Astrocyte (in vitro differentiated cells and primary cell): ENCODE data around the gene NPAS3. TPM values are rescaled to one million over a fixed set of nuclear protein-coding genes. Genes with fewer than 3 reads are reported as not detected.
A peak's percentile ranks its signal among the peaks of the same experiment; 100 is the strongest.

Source experiments
- DNase-seq: peaks from one replicate; pipeline ENCODE4 v3.0.0-alpha.2; 2010; ENCODE audit warnings: low read depth
- FAIRE-seq: peaks from 2 replicates; lab custom pipeline; 2011; peaks lifted over from hg19 to GRCh38; lab: Jason Lieb, UNC
- H2AFZ ChIP-seq: 2 replicates; pipeline ENCODE4 v1.6.0; 2012; ENCODE audit warnings: low read depth, low read length, inconsistent platforms
- H3K27ac ChIP-seq: 2 replicates; pipeline ENCODE4 v1.5.1; 2011; ENCODE audit warnings: low read depth, low read length, inconsistent platforms
- H3K27me3 ChIP-seq: 2 replicates; pipeline ENCODE4 v1.6.0; 2011; ENCODE audit warnings: low read length, inconsistent platforms; ENCODE audit not compliant: insufficient read depth
- H3K36me3 ChIP-seq: 2 replicates; pipeline ENCODE4 v1.5.1; 2011; ENCODE audit warnings: low read length, inconsistent platforms; ENCODE audit not compliant: insufficient read depth
- H3K4me1 ChIP-seq: 2 replicates; pipeline ENCODE4 v1.5.1; 2011; ENCODE audit warnings: low read length, inconsistent platforms; ENCODE audit not compliant: insufficient read depth
- H3K4me2 ChIP-seq: 2 replicates; pipeline ENCODE4 v1.6.0; 2012; ENCODE audit warnings: low read length, inconsistent platforms
- H3K4me3 ChIP-seq: 2 replicates; pipeline ENCODE4 v1.5.1; 2011; ENCODE audit warnings: low read depth, mild to moderate bottlenecking, low read length, inconsistent platforms; ENCODE audit not compliant: insufficient read depth
- H3K79me2 ChIP-seq: 2 replicates; pipeline ENCODE4 v1.6.0; 2012; ENCODE audit warnings: mild to moderate bottlenecking, low read length, inconsistent platforms; ENCODE audit not compliant: insufficient read depth
- H3K9ac ChIP-seq: 2 replicates; pipeline ENCODE4 v1.6.0; 2012; ENCODE audit warnings: mild to moderate bottlenecking, low read length, inconsistent platforms
- H3K9me3 ChIP-seq: 2 replicates; pipeline ENCODE4 v1.5.1; 2012; ENCODE audit warnings: low read depth, mild to moderate bottlenecking, low read length, inconsistent platforms; ENCODE audit not compliant: insufficient read depth
- H4K20me1 ChIP-seq: 2 replicates; pipeline ENCODE4 v1.6.0; 2012; ENCODE audit warnings: low read length, inconsistent platforms; ENCODE audit not compliant: insufficient read depth
- H3K27ac Mint-ChIP-seq: one replicate; pipeline ENCODE4 v1.8.0; 2021; ENCODE audit warnings: mild to moderate bottlenecking, mixed read lengths; ENCODE audit not compliant: unreplicated experiment
- H3K27me3 Mint-ChIP-seq: one replicate; pipeline ENCODE4 v1.8.0; 2021; ENCODE audit warnings: low read depth, mixed read lengths; ENCODE audit not compliant: unreplicated experiment
- H3K36me3 Mint-ChIP-seq: one replicate; pipeline ENCODE4 v1.8.0; 2021; ENCODE audit warnings: low read depth, mixed read lengths; ENCODE audit not compliant: unreplicated experiment
- H3K4me1 Mint-ChIP-seq: one replicate; pipeline ENCODE4 v1.8.0; 2021; ENCODE audit warnings: low read depth, mixed read lengths; ENCODE audit not compliant: unreplicated experiment
- H3K4me3 Mint-ChIP-seq: one replicate; pipeline ENCODE4 v1.8.0; 2021; ENCODE audit warnings: mild to moderate bottlenecking, moderate library complexity, mixed read lengths; ENCODE audit not compliant: unreplicated experiment
- H3K9me3 Mint-ChIP-seq: one replicate; pipeline ENCODE4 v1.8.0; 2021; ENCODE audit warnings: mild to moderate bottlenecking, mixed read lengths; ENCODE audit not compliant: unreplicated experiment
- CTCF ChIP-seq: IDR thresholded peaks from 2 replicates; pipeline ENCODE4 v1.5.1; 2011; ENCODE audit warnings: low read depth, mild to moderate bottlenecking, inconsistent platforms, low read length, moderate library complexity; ENCODE audit not compliant: insufficient read depth
- EZH2 ChIP-seq: IDR thresholded peaks from 2 replicates; pipeline ENCODE4 v1.6.1; 2012; ENCODE audit warnings: mild to moderate bottlenecking, low read length, inconsistent platforms; ENCODE audit not compliant: insufficient read depth
- total RNA-seq: library from RNA; stranded (reverse); gene quantifications from 2 replicates; pipeline ENCODE4 v1.2.1, GENCODE V29; 2021

Gene NPAS3
- total RNA-seq, 1 donor from 2014 or later: 2.6 TPM

GRCh38 chr14:33461036-33461435 is 522.4 kb downstream of the NPAS3 start:
- Histone ChIP-seq H3K4me2 (no peak overlapping the region), H3K9ac (no peak overlapping the region), H3K4me1 (peaks cover 1% of the 10 kb centered on the region), H3K9me3 (no peaks in the 10 kb centered on the region), H2AFZ (no peak overlapping the region), H3K79me2 (no peaks in the 10 kb centered on the region), H3K36me3 (no peaks in the 10 kb centered on the region), H3K27ac (no peak overlapping the region), H3K4me3 (no peak overlapping the region), H4K20me1 (no peaks in the 10 kb centered on the region), H3K27me3 (no peaks in the 10 kb centered on the region)
- FAIRE-seq (no peak), DNase-seq (no peak)
- peaks cover 3% of the 10 kb centered on the region for H3K27me3 Mint-ChIP-seq
- TF ChIP-seq EZH2 (no peak), CTCF (no peak)
- H3K4me3 Mint-ChIP-seq: no peak overlapping the region
- no peak overlapping the region for H3K27ac Mint-ChIP-seq
- H3K4me1 Mint-ChIP-seq: peaks cover 9% of the 10 kb centered on the region
- no peaks in the 10 kb centered on the region for H3K9me3 Mint-ChIP-seq
- H3K36me3 Mint-ChIP-seq: no peaks in the 10 kb centered on the region

GRCh38 chr14:33463731-33464130 is 525.1 kb downstream of the NPAS3 start:
- Histone ChIP-seq H3K4me2 (no peak overlapping the region), H3K27ac (no peak overlapping the region), H3K36me3 (no peaks in the 10 kb centered on the region), H3K27me3 (no peaks in the 10 kb centered on the region), H4K20me1 (no peaks in the 10 kb centered on the region), H3K79me2 (no peaks in the 10 kb centered on the region), H3K9ac (no peak overlapping the region), H3K4me3 (no peak overlapping the region), H3K9me3 (no peaks in the 10 kb centered on the region), H3K4me1 (peaks cover 6% of the 10 kb centered on the region), H2AFZ (no peak overlapping the region)
- Mint-ChIP-seq H3K36me3 (no peaks in the 10 kb centered on the region), H3K27ac (no peak overlapping the region), H3K4me3 (no peak overlapping the region), H3K4me1 (peaks cover 11% of the 10 kb centered on the region), H3K9me3 (no peaks in the 10 kb centered on the region), H3K27me3 (peaks cover 3% of the 10 kb centered on the region)
- FAIRE-seq: no peak
- TF ChIP-seq EZH2 (no peak), CTCF (no peak)
- peak; percentile 51 for DNase-seq

- H4K20me1 ChIP-seq: no peaks in the 10 kb centered on the region
- no peaks in the 10 kb centered on the region for H3K9me3 Mint-ChIP-seq
- H3K4me3 Mint-ChIP-seq: no peak overlapping the region
- H3K4me2 ChIP-seq: no peak overlapping the region
- TF ChIP-seq CTCF (no peak), EZH2 (no peak)
- no peaks in the 10 kb centered on the region for H3K9me3 ChIP-seq
- no peaks in the 10 kb centered on the region for H3K79me2 ChIP-seq
- H3K4me3 ChIP-seq: no peak overlapping the region
- H3K9ac ChIP-seq: no peak overlapping the region
- no peaks in the 10 kb centered on the region for H3K27me3 ChIP-seq
- H3K4me1 ChIP-seq: peaks cover 6% of the 10 kb centered on the region
- no peak for DNase-seq
- H3K27me3 Mint-ChIP-seq: peaks cover 3% of the 10 kb centered on the region
- H3K27ac ChIP-seq: no peak overlapping the region
- FAIRE-seq: no peak
- H3K27ac Mint-ChIP-seq: no peak overlapping the region
- no peaks in the 10 kb centered on the region for H3K36me3 Mint-ChIP-seq
- H2AFZ ChIP-seq: no peak overlapping the region
- H3K4me1 Mint-ChIP-seq: peaks cover 11% of the 10 kb centered on the region
- H3K36me3 ChIP-seq: no peaks in the 10 kb centered on the region
Measured at GRCh38 chr14:33464254-33464962, 525.7 kb downstream of the NPAS3 start.
